ENCODE measurements around the gene RNF149. TPM values are rescaled to one million over a fixed set of nuclear protein-coding genes. Genes with fewer than 3 reads are reported as not detected.
A peak's percentile ranks its signal among the peaks of the same experiment; 100 is the strongest.

RNF149 gene
- total and polyA plus RNA-seq, 9 of the 15 experiments (the other 6 are each of a cell fraction or from before 2014, with no cell fraction given) = 9.0 to 31.5 (median 22.8) TPM

- TF ChIP-seq SUPT5H (IDR thresholded peaks at IDR 0.05) = peak; percentile 94
- TF ChIP-seq ZNF695 (CRISPR knock-in tag; IDR thresholded peaks at IDR 0.05) = 0 out of 2 replicates have a peak, but pooled peaks have one; percentile 14
- TF ChIP-seq TGIF2 (CRISPR knock-in tag; IDR thresholded peaks at IDR 0.05) = no peak
- TF ChIP-seq E2F3 (CRISPR knock-in tag; IDR thresholded peaks at IDR 0.05) = no peak
- TF ChIP-seq ZBTB7A (IDR thresholded peaks at IDR 0.05; ENCODE audit: borderline replicate concordance, control insufficient read depth, low read depth, low read length) = 0 out of 2 replicates have a peak, but pooled peaks have one; percentile 37
- TF ChIP-seq ZNF766 (CRISPR knock-in tag; conservative IDR thresholded peaks at IDR 0.05) = no peak
- no peak for TF ChIP-seq ZBTB34 (CRISPR knock-in tag; IDR thresholded peaks at IDR 0.05)
Measured at GRCh38 chr2:101252408-101253012, 56.0 kb downstream of the RNF149 start, which contains the start of gene CNOT11 (continued).

GRCh38 chr2:101251844-101252407, 56.6 kb downstream of the RNF149 start:
- intact Hi-C loops (cut with micrococcal nuclease) = loop anchor here (2.0 to 5.0 kb wide), 2 partner anchors 100 to 239 kb away; partner anchors contain the start of gene TBC1D8
- WGBS (ENCODE audit: insufficient coverage, low coverage, missing lambda C conversion rate) = 31% methylated on average over 16 of the region's 16 CpGs
- Histone ChIP-seq H3K9me3 (replicated peaks; ENCODE audit: control insufficient read depth, insufficient read depth, low read depth, low read length) (peaks cover 4% of the 10 kb centered on the region; the same call in 1 of the 2 replicates), H3K27me3 (ENCODE audit: control insufficient read depth in 2 of 2, insufficient read depth in 2 of 2, low read length in 2 of 2) (no peaks in the 10 kb centered on the region), H3K36me3 (ENCODE audit: control insufficient read depth, insufficient read depth, low read length) (peaks cover 16% of the 10 kb centered on the region; the same call in 2 of the 3 replicates), H3K79me2 (ENCODE audit: control insufficient read depth, insufficient read depth, low read length) (peaks cover 37% of the 10 kb centered on the region), H3K27ac (ENCODE audit: extremely low read depth, low read depth, low read length) (peak overlapping the region; percentile 81), H3K4me1 (replicated peaks in 1 of 2; ENCODE audit: control insufficient read depth in 2 of 2, insufficient read depth in 2 of 2, low read length in 2 of 2) (peaks cover 22 to 23% of the 10 kb centered on the region in 2 experiments), H3K9me1 (ENCODE audit: control insufficient read depth, insufficient read depth, low read length) (no peaks in the 10 kb centered on the region), H2AFZ (ENCODE audit: low read depth, low read length) (peak overlapping the region; percentile 99), H3K9ac (ENCODE audit: insufficient read depth in 1 of 2, low read depth in 2 of 2, low read length in 2 of 2) (peak overlapping the region; percentile 72 to 89), H3K4me2 (ENCODE audit: insufficient read depth, low read length) (peak overlapping the region; percentile 83), H4K20me1 (replicated peaks; ENCODE audit: control insufficient read depth, insufficient read depth, low read length) (0 out of 2 replicates have a peak, but pooled peaks cover 7% of the 10 kb centered on the region), H3K4me3 (peak overlapping the region; percentile 97)
- ChIA-PET POLR2A (interaction anchor here (0.7 to 1.8 kb wide), 5 partner anchors 8 to 1002 kb away, joined by 3 to 7 read pairs (median 4); partner anchors contain the start of gene RPL31), CTCF (ENCODE audit: low intra/inter-chr PET ratio) (interaction anchor here (0.5 to 1.2 kb wide), 3 partner anchors 216 to 274 kb away, joined by 3 to 5 read pairs (median 3); no protein-coding TSS in a partner anchor)
- peak; percentile 52 for FAIRE-seq
- in situ Hi-C loops (cut with MboI) = no loop called here
- peak; percentile 80 for ATAC-seq
- TSS peak; percentile 91 for BruUV-seq (replicated peaks)
- peak in 1 of 4 experiments; percentile 31 for DNase-seq (ENCODE audit: extremely low read depth in 1 of 4, low spot score in 3 of 4)
- peak in 1 of 2 experiments; percentile 16; a peak in 2 of 4 replicates for TF ChIP-seq RAD21 (CRISPR knock-in tag; conservative IDR thresholded peaks at IDR 0.05 in 1 of 2, IDR thresholded peaks at IDR 0.05 in 1 of 2)
- TF ChIP-seq TAF9B (IDR thresholded peaks at IDR 0.05; ENCODE audit: partially characterized antibody) = peak; percentile 8
- 0 out of 2 replicates have a peak, but pooled peaks have one; percentile 21 for TF ChIP-seq ERF (CRISPR knock-in tag; IDR thresholded peaks at IDR 0.05)
- TF ChIP-seq RB1 (IDR thresholded peaks at IDR 0.05; ENCODE audit: low read depth) = 0 out of 2 replicates have a peak, but pooled peaks have one; percentile 37
- no peak for TF ChIP-seq ZNF174 (CRISPR knock-in tag; IDR thresholded peaks at IDR 0.05)
- no peak for TF ChIP-seq BRCA1 (IDR thresholded peaks at IDR 0.05)
- no peak for TF ChIP-seq BRCA1 (CRISPR knock-in tag; IDR thresholded peaks at IDR 0.05)
- no peak for TF ChIP-seq LEF1 (IDR thresholded peaks at IDR 0.05)
- TF ChIP-seq HLTF (IDR thresholded peaks at IDR 0.05) = no peak
- no peak for TF ChIP-seq TBP (optimal IDR thresholded peaks at IDR 0.05; ENCODE audit: low read depth, low read length)
- TF ChIP-seq MCM2 (IDR thresholded peaks at IDR 0.05; ENCODE audit: low read depth) = no peak
- TF ChIP-seq E2F1 (CRISPR knock-in tag; IDR thresholded peaks at IDR 0.05) = 0 out of 2 replicates have a peak, but pooled peaks have one; percentile 20
- TF ChIP-seq L3MBTL2 (IDR thresholded peaks at IDR 0.05) = no peak
